Esophagus squamous epithelium (tissue), 5 donors: ENCODE results near the gene MANEAL. TPM values are rescaled to one million over a fixed set of nuclear protein-coding genes. Genes with fewer than 3 reads are reported as not detected.

Source experiments
- DNase-seq: peaks from one replicate; lab custom pipeline; 2025; lab: John Stamatoyannopoulos, UW
- H3K27ac ChIP-seq, 4 donors: fragments of 200-600 bp; sonication (generic); one replicate each; pipeline ENCODE4 v1.5.1; 2016 to 2019; ENCODE audit warnings: mild to moderate bottlenecking in 1 of 4
- H3K27me3 ChIP-seq, 4 donors: fragments of 200-600 bp; sonication (generic); 1 replicate in 3 of 4; 2 replicates in 1 of 4; pipeline versions ENCODE4 v1.5.1 to v1.6.0; 2017 to 2021; ENCODE audit warnings: antibody characterized with exemption in 1 of 4
- H3K36me3 ChIP-seq, 3 donors: fragments of 200-600 bp; sonication (generic); one replicate each; pipeline ENCODE4 v1.5.1; 2016 to 2019
- H3K4me1 ChIP-seq, 3 donors: fragments of 200-600 bp; sonication (generic); one replicate each; pipeline ENCODE4 v1.5.1; 2017 to 2019
- H3K4me3 ChIP-seq, 4 donors: fragments of 200-600 bp; sonication (generic); 1 replicate in 3 of 4; 2 replicates in 1 of 4; pipeline ENCODE4 v1.5.1; 2016 to 2019; ENCODE audit warnings: mild to moderate bottlenecking in 2 of 4, moderate library complexity in 1 of 4
- H3K9me3 ChIP-seq, 3 donors: fragments of 200-600 bp; sonication (generic); one replicate each; pipeline ENCODE4 v1.5.1; 2016 to 2019
- POLR2A ChIP-seq, 4 donors: fragments of 450-650 bp; IDR thresholded peaks; one replicate each; pipeline ENCODE4 v1.6.1; 2017; ENCODE audit warnings: antibody characterized with exemption in 4 of 4, mild to moderate bottlenecking in 4 of 4, moderate library complexity in 3 of 4
- WGBS, 2 donors: methylation state at CpG; one replicate each; pipeline ENCODE4 v1.1.5; 2018; 5-methylcytosine and 5-hydroxymethylcytosine counted together
- intact Hi-C: fragments of 100-400 bp; cut with DNase I; formaldehyde crosslinking; loops from one replicate; pipeline ENCODE4 v1.15.0; 2022
- total RNA-seq, 4 donors: library from RNA; depleted of rRNA; stranded (reverse); fragments of >200 nt; gene quantifications; one replicate each; pipeline ENCODE4 v1.1.0, GENCODE V29; 2016
- TF ChIP-seq, protein P1 (sequence below), 6 experiments: fragments of 450-650 bp in 4 of 6; fragments of 200-600 bp in 2 of 6; sonication (generic) in 2 of 6; IDR thresholded peaks; one replicate each; pipeline ENCODE4 v1.5.1; 2016 to 2019; ENCODE audit warnings: antibody characterized with exemption in 6 of 6, mild to moderate bottlenecking in 4 of 6, moderate library complexity in 4 of 6
- donor health status: DM: yes; HTN: yes; CAD: no.

Gene MANEAL
- total RNA-seq, 4 donors from 2014 or later = 2.3 to 5.0 (median 3.7) TPM

GRCh38 chr1:37839676-37840075, 46.0 kb downstream of the MANEAL start:
- TF ChIP-seq POLR2A (IDR thresholded peaks at IDR 0.05) = no peak
- TF ChIP-seq, protein P1, sequence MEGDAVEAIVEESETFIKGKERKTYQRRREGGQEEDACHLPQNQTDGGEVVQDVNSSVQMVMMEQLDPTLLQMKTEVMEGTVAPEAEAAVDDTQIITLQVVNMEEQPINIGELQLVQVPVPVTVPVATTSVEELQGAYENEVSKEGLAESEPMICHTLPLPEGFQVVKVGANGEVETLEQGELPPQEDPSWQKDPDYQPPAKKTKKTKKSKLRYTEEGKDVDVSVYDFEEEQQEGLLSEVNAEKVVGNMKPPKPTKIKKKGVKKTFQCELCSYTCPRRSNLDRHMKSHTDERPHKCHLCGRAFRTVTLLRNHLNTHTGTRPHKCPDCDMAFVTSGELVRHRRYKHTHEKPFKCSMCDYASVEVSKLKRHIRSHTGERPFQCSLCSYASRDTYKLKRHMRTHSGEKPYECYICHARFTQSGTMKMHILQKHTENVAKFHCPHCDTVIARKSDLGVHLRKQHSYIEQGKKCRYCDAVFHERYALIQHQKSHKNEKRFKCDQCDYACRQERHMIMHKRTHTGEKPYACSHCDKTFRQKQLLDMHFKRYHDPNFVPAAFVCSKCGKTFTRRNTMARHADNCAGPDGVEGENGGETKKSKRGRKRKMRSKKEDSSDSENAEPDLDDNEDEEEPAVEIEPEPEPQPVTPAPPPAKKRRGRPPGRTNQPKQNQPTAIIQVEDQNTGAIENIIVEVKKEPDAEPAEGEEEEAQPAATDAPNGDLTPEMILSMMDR (IDR thresholded peaks at IDR 0.05) = no peak
- intact Hi-C loops = no loop called here
- Histone ChIP-seq H3K9me3 (no peaks in the 10 kb centered on the region), H3K27ac (no peak overlapping the region), H3K27me3 (no peaks in the 10 kb centered on the region), H3K36me3 (peaks cover 0 to 91% (median 23%) of the 10 kb centered on the region in 3 donors), H3K4me3 (no peak overlapping the region), H3K4me1 (peaks cover 0 to 4% (median 3%) of the 10 kb centered on the region in 3 donors)
- DNase-seq = no peak
- 92 to 94% methylated on average over 7 to 10 of the region's 10 CpGs for WGBS, 2 donors

- Histone ChIP-seq H3K27ac (no peak overlapping the region), H3K27me3 (no peaks in the 10 kb centered on the region), H3K36me3 (peaks cover 0 to 82% (median 12%) of the 10 kb centered on the region in 3 donors), H3K9me3 (no peaks in the 10 kb centered on the region), H3K4me1 (peaks cover 0 to 8% (median 4%) of the 10 kb centered on the region in 3 donors), H3K4me3 (no peak overlapping the region)
- TF ChIP-seq POLR2A (IDR thresholded peaks at IDR 0.05) = no peak
- TF ChIP-seq, protein P1 (IDR thresholded peaks at IDR 0.05) = no peak
- intact Hi-C loops = no loop called here
- WGBS, 2 donors = 44 to 67% methylated on average over 1 of the region's 1 CpG
- no peak for DNase-seq
Observed at GRCh38 chr1:37840711-37841110, 47.1 kb downstream of the MANEAL start.

GRCh38 chr1:37841652-37842051, 48.0 kb downstream of the MANEAL start:
- WGBS, 2 donors = 79 to 88% methylated on average over 3 of the region's 3 CpGs
- no peaks in the 10 kb centered on the region for H3K27me3 ChIP-seq
- no peak overlapping the region for H3K4me3 ChIP-seq
- no peaks in the 10 kb centered on the region for H3K9me3 ChIP-seq
- H3K36me3 ChIP-seq = peaks cover 0 to 82% (median 12%) of the 10 kb centered on the region in 3 donors
- intact Hi-C loops = no loop called here
- no peak overlapping the region for H3K27ac ChIP-seq
- DNase-seq = no peak
- peaks cover 0 to 18% (median 4%) of the 10 kb centered on the region in 3 donors for H3K4me1 ChIP-seq
- TF ChIP-seq POLR2A (IDR thresholded peaks at IDR 0.05) = no peak
- TF ChIP-seq, protein P1 (IDR thresholded peaks at IDR 0.05) = no peak

DNA sequence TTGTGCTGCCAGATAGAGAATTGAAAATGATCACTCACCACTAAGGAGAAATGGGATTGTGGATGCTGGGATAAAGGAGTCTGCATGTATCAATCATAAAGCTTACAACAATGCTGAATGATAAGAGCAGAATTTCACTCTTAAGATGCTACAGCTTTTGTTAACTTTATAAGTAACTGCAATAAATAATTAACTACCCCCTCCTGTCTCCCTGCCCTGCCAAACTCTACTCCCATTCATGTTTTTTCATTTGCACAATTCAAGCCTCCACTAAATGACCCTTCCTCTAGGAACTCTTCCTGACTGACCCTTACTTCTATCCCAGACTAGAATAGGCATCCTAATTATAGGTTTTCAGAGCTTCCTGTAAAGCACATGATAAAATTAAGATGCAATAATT, 50.9 kb downstream of the MANEAL start:
- TF ChIP-seq POLR2A (IDR thresholded peaks at IDR 0.05) = no peak
- TF ChIP-seq, protein P1 (IDR thresholded peaks at IDR 0.05) = no peak
- peaks cover 4 to 42% (median 12%) of the 10 kb centered on the region in 3 donors for H3K4me1 ChIP-seq
- H3K27ac ChIP-seq = no peak overlapping the region
- H3K27me3 ChIP-seq = no peaks in the 10 kb centered on the region
- DNase-seq = no peak
- H3K4me3 ChIP-seq = no peak overlapping the region
- peaks cover 0 to 60% (median 4%) of the 10 kb centered on the region in 3 donors for H3K36me3 ChIP-seq
- H3K9me3 ChIP-seq = no peaks in the 10 kb centered on the region
- intact Hi-C loops = no loop called here

GRCh38 chr1:37845049-37845646, 51.5 kb downstream of the MANEAL start:
- peaks cover 0 to 54% (median 0%) of the 10 kb centered on the region in 3 donors for H3K36me3 ChIP-seq
- no peak for TF ChIP-seq POLR2A (IDR thresholded peaks at IDR 0.05)
- TF ChIP-seq, protein P1 (IDR thresholded peaks at IDR 0.05) = no peak
- no peaks in the 10 kb centered on the region for H3K9me3 ChIP-seq
- H3K27ac ChIP-seq = peak overlapping the region in 1 of 4 donors; percentile 2
- H3K27me3 ChIP-seq = no peaks in the 10 kb centered on the region
- WGBS, 2 donors = 79 to 86% methylated on average over 5 of the region's 5 CpGs
- intact Hi-C loops = no loop called here
- peaks cover 11 to 47% (median 12%) of the 10 kb centered on the region in 3 donors for H3K4me1 ChIP-seq
- H3K4me3 ChIP-seq = no peak overlapping the region
- no peak for DNase-seq
